OCI-M2 (cell line): ENCODE results near the gene USP17L25.
"Not testable (repeated sequence)": the region's sequence is repeated elsewhere in the genome, so short reads cannot be mapped to it uniquely, and the experiment has no call there.

ENCODE experiments used
- DNase-seq: peaks from one replicate; lab custom pipeline; 2025; ENCODE audit not compliant: unreplicated experiment; lab: John Stamatoyannopoulos, UW

USP17L25 gene, protein sequence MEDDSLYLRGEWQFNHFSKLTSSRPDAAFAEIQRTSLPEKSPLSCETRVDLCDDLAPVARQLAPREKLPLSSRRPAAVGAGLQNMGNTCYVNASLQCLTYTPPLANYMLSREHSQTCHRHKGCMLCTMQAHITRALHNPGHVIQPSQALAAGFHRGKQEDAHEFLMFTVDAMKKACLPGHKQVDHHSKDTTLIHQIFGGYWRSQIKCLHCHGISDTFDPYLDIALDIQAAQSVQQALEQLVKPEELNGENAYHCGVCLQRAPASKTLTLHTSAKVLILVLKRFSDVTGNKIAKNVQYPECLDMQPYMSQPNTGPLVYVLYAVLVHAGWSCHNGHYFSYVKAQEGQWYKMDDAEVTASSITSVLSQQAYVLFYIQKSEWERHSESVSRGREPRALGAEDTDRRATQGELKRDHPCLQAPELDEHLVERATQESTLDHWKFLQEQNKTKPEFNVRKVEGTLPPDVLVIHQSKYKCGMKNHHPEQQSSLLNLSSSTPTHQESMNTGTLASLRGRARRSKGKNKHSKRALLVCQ

DNA sequence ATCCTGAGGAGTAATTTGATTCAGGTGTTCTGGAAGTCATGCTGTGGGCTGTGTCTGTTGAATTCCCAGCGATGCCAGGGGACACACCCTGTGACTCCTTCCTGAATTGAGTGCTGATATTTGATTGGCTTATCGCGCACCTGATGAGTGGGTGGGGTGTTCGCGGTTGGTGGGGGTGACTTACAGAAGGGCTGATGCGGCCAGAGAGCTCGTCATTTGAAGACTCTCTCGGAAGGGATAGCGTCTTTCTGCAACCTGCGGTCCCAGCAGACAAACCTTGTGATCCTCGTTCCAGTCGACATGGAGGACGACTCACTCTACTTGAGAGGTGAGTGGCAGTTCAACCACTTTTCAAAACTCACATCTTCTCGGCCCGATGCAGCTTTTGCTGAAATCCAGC, at the start of gene USP17L25:
Gene USP17L25, plus strand, starts transcription at position 301 of the 400 bp plus-strand sequence. Its CDS starts 0 bp downstream, at position 301.
- not testable (repeated sequence) for DNase-seq

DNA sequence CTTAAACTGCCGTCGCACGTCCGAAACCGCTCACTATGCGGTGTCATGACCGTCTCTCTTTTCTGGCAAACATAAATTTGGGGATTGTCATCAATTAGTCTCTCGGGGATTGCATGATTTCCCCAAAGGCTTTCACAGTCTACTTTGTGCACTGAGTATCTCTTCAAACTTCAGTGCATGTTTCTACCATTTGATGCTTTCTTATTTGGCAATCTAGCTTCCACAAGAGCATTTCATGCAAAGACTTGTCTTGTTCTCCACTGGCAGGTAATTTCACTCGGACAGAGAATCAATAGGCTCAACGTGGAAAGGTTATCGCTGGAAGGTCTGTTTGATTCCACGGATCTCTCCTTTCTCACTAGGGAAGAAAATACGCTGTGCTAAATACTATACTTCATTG, 5.5 kb upstream of the USP17L25 start:
- DNase-seq = not testable (repeated sequence)

DNA sequence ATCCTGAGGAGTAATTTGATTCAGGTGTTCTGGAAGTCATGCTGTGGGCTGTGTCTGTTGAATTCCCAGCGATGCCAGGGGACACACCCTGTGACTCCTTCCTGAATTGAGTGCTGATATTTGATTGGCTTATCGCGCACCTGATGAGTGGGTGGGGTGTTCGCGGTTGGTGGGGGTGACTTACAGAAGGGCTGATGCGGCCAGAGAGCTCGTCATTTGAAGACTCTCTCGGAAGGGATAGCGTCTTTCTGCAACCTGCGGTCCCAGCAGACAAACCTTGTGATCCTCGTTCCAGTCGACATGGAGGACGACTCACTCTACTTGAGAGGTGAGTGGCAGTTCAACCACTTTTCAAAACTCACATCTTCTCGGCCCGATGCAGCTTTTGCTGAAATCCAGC, 4.8 kb upstream of the USP17L25 start, which contains the start of gene USP17L24:
Gene USP17L24, plus strand, starts transcription at position 301 of the 400 bp plus-strand sequence. Its CDS starts 0 bp downstream, at position 301.
- not testable (repeated sequence) for DNase-seq

DNA sequence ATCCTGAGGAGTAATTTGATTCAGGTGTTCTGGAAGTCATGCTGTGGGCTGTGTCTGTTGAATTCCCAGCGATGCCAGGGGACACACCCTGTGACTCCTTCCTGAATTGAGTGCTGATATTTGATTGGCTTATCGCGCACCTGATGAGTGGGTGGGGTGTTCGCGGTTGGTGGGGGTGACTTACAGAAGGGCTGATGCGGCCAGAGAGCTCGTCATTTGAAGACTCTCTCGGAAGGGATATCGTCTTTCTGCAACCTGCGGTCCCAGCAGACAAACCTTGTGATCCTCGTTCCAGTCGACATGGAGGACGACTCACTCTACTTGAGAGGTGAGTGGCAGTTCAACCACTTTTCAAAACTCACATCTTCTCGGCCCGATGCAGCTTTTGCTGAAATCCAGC, 4.6 kb downstream of the USP17L25 start, which contains the start of gene USP17L26:
Gene USP17L26, plus strand, starts transcription at position 301 of the 400 bp plus-strand sequence. Its CDS starts 0 bp downstream, at position 301.
- not testable (repeated sequence) for DNase-seq

DNA sequence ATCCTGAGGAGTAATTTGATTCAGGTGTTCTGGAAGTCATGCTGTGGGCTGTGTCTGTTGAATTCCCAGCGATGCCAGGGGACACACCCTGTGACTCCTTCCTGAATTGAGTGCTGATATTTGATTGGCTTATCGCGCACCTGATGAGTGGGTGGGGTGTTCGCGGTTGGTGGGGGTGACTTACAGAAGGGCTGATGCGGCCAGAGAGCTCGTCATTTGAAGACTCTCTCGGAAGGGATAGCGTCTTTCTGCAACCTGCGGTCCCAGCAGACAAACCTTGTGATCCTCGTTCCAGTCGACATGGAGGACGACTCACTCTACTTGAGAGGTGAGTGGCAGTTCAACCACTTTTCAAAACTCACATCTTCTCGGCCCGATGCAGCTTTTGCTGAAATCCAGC, 9.4 kb downstream of the USP17L25 start, which contains the start of gene USP17L5:
Gene USP17L5, plus strand, starts transcription at position 301 of the 400 bp plus-strand sequence. Its CDS starts 0 bp downstream, at position 301.
- DNase-seq = not testable (repeated sequence)

DNA sequence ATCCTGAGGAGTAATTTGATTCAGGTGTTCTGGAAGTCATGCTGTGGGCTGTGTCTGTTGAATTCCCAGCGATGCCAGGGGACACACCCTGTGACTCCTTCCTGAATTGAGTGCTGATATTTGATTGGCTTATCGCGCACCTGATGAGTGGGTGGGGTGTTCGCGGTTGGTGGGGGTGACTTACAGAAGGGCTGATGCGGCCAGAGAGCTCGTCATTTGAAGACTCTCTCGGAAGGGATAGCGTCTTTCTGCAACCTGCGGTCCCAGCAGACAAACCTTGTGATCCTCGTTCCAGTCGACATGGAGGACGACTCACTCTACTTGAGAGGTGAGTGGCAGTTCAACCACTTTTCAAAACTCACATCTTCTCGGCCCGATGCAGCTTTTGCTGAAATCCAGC, 14.1 kb downstream of the USP17L25 start, which contains the start of gene USP17L27:
Gene USP17L27, plus strand, starts transcription at position 301 of the 400 bp plus-strand sequence. Its CDS starts 0 bp downstream, at position 301.
- not testable (repeated sequence) for DNase-seq

DNA sequence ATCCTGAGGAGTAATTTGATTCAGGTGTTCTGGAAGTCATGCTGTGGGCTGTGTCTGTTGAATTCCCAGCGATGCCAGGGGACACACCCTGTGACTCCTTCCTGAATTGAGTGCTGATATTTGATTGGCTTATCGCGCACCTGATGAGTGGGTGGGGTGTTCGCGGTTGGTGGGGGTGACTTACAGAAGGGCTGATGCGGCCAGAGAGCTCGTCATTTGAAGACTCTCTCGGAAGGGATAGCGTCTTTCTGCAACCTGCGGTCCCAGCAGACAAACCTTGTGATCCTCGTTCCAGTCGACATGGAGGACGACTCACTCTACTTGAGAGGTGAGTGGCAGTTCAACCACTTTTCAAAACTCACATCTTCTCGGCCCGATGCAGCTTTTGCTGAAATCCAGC, 18.9 kb downstream of the USP17L25 start, which contains the start of gene USP17L28:
Gene USP17L28, plus strand, starts transcription at position 301 of the 400 bp plus-strand sequence. Its CDS starts 0 bp downstream, at position 301.
- not testable (repeated sequence) for DNase-seq

DNA sequence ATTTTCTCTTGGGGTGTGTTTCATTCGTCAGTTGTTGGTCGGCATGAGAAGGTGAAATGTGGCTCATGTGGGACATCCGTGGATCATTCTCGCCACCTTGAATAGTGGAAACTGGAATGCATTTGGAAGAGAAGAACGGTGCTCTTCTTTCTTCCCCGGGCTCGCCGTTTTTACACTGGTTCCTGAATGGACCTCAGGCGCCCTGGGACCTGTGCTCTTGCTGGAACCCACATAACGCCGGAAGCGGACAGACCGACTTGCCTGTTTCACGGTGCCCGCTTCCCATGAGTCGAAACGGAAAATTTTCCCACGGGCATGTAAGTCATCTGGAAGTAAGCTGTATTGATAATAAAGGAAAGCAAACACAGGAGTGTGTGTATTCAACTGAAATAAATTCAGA, 21.2 kb downstream of the USP17L25 start:
- DNase-seq = not testable (repeated sequence)

DNA sequence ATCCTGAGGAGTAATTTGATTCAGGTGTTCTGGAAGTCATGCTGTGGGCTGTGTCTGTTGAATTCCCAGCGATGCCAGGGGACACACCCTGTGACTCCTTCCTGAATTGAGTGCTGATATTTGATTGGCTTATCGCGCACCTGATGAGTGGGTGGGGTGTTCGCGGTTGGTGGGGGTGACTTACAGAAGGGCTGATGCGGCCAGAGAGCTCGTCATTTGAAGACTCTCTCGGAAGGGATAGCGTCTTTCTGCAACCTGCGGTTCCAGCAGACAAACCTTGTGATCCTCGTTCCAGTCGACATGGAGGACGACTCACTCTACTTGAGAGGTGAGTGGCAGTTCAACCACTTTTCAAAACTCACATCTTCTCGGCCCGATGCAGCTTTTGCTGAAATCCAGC, 23.6 kb downstream of the USP17L25 start, which contains the start of gene USP17L29:
Gene USP17L29, plus strand, starts transcription at position 301 of the 400 bp plus-strand sequence. Its CDS starts 0 bp downstream, at position 301.
- not testable (repeated sequence) for DNase-seq

DNA sequence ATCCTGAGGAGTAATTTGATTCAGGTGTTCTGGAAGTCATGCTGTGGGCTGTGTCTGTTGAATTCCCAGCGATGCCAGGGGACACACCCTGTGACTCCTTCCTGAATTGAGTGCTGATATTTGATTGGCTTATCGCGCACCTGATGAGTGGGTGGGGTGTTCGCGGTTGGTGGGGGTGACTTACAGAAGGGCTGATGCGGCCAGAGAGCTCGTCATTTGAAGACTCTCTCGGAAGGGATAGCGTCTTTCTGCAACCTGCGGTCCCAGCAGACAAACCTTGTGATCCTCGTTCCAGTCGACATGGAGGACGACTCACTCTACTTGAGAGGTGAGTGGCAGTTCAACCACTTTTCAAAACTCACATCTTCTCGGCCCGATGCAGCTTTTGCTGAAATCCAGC, 33.1 kb downstream of the USP17L25 start, which contains the start of gene USP17L30:
Gene USP17L30, plus strand, starts transcription at position 301 of the 400 bp plus-strand sequence. Its CDS starts 0 bp downstream, at position 301.
- DNase-seq = not testable (repeated sequence)

DNA sequence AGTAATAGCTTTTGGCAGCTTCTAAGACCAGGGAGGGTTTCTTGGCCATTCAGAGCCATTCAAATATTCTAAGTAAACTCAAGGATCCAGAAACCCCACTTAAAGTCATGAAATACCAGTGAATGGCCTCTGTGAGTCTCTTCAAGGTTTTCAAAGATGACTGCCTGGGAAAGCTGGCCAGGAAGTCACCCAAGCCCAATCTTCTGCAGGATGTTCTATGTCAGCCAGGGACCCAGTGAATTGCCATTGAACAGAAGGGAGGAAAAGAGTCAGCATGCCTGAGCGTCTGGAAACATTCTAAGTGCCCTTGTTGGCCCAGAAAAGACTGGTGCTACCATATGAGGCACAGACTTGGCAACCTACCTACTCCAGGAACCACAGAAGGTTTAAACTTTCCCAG, 50.2 kb downstream of the USP17L25 start:
- not testable (repeated sequence) for DNase-seq
